Panc1 (cell line): Measurements from ENCODE around the gene NCDN.

Source experiments
- POLR2AphosphoS5 ChIP-seq: IDR thresholded peaks from 2 replicates; pipeline ENCODE4 v1.6.1; 2012; ENCODE audit warnings: mild to moderate bottlenecking, low read depth, low read length, moderate library complexity
- SIN3A ChIP-seq: IDR thresholded peaks from 2 replicates; pipeline ENCODE4 v1.6.1; 2012; ENCODE audit warnings: low read depth, mild to moderate bottlenecking, low read length, moderate library complexity, borderline replicate concordance; ENCODE audit not compliant: insufficient read depth
- TF ChIP-seq, protein P1 (sequence below): fragments of 450-650 bp; IDR thresholded peaks from 2 replicates; pipeline ENCODE4 v1.5.1; 2017; ENCODE audit warnings: mild to moderate bottlenecking
- TF ChIP-seq, protein P2 (sequence below), 2 experiments: IDR thresholded peaks; 2 replicates each; pipeline ENCODE4 v1.6.1; 2011 to 2012; ENCODE audit warnings: low read depth in 2 of 2, control low read depth in 1 of 2, low read length in 1 of 2, mild to moderate bottlenecking in 1 of 2, moderate library complexity in 1 of 2; ENCODE audit not compliant: insufficient read depth in 1 of 2

- TF ChIP-seq, protein P1, sequence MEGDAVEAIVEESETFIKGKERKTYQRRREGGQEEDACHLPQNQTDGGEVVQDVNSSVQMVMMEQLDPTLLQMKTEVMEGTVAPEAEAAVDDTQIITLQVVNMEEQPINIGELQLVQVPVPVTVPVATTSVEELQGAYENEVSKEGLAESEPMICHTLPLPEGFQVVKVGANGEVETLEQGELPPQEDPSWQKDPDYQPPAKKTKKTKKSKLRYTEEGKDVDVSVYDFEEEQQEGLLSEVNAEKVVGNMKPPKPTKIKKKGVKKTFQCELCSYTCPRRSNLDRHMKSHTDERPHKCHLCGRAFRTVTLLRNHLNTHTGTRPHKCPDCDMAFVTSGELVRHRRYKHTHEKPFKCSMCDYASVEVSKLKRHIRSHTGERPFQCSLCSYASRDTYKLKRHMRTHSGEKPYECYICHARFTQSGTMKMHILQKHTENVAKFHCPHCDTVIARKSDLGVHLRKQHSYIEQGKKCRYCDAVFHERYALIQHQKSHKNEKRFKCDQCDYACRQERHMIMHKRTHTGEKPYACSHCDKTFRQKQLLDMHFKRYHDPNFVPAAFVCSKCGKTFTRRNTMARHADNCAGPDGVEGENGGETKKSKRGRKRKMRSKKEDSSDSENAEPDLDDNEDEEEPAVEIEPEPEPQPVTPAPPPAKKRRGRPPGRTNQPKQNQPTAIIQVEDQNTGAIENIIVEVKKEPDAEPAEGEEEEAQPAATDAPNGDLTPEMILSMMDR = no peak
- TF ChIP-seq, protein P2, sequence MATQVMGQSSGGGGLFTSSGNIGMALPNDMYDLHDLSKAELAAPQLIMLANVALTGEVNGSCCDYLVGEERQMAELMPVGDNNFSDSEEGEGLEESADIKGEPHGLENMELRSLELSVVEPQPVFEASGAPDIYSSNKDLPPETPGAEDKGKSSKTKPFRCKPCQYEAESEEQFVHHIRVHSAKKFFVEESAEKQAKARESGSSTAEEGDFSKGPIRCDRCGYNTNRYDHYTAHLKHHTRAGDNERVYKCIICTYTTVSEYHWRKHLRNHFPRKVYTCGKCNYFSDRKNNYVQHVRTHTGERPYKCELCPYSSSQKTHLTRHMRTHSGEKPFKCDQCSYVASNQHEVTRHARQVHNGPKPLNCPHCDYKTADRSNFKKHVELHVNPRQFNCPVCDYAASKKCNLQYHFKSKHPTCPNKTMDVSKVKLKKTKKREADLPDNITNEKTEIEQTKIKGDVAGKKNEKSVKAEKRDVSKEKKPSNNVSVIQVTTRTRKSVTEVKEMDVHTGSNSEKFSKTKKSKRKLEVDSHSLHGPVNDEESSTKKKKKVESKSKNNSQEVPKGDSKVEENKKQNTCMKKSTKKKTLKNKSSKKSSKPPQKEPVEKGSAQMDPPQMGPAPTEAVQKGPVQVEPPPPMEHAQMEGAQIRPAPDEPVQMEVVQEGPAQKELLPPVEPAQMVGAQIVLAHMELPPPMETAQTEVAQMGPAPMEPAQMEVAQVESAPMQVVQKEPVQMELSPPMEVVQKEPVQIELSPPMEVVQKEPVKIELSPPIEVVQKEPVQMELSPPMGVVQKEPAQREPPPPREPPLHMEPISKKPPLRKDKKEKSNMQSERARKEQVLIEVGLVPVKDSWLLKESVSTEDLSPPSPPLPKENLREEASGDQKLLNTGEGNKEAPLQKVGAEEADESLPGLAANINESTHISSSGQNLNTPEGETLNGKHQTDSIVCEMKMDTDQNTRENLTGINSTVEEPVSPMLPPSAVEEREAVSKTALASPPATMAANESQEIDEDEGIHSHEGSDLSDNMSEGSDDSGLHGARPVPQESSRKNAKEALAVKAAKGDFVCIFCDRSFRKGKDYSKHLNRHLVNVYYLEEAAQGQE (IDR thresholded peaks at IDR 0.05; ENCODE audit: insufficient read depth in 1 of 2, low read depth in 2 of 2, low read length in 1 of 2) = no peak
- TF ChIP-seq POLR2AphosphoS5 = no peak
- TF ChIP-seq SIN3A = no peak
These were observed 17.2 kb downstream of the NCDN start for GRCh38 chr1:35574655-35575415.
